ENCODE results near the gene PPP6R2.

DNA sequence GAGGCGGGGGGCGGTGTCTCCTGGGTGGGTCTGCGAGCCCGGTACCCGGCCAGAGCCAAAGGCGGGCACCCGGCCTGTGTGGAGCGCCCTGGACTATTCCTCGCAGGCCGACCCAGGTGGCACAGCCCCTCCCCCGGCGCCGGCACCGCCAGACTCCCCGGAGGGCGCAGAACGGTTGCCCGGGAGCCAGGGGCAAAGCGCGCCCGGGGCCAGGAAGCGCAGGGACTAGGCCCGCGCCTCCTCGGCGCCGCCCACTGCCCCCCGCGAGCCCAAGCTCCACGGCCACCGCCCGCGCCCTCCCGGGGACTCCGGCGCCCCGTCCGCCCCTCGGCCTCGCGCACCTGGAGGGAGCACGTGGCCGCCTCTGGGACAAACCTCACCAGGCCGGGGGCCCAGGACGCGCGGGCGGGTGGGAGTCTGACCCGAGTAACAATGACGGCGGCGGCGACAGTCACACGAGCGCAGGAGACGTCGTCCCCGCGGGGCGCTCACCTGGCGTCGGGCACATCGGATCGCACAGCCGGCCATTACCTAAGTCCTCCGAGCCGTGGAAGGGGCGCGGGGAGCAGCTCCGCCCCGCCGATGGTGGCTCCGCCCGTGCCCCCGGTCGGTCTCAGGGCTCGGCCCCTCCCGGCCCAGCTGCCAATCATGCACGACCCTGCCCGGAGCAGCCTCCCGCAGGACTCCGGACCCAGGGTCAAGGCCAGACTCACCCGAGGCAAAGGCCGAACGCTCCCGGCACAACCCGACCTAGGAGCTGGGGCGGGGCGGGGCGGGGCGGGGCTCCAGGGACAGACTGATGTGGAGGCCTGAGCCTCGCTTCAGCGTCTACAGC, 43.1 kb upstream of the PPP6R2 start:
- TF ChIP-seq SUZ12 (IDR thresholded peaks at IDR 0.05; ENCODE audit: extremely low read depth, insufficient read depth, insufficient read length) = no peak
- TF ChIP-seq YY1 (IDR thresholded peaks at IDR 0.05; ENCODE audit: insufficient read depth, insufficient read length) = no peak

All from NT2/D1 (cell line).